AML-193 (cell line): ENCODE measurements around the gene UQCRH.
A peak's percentile ranks its signal among the peaks of the same experiment; 100 is the strongest.
"Not testable (repeated sequence)": the region's sequence is repeated elsewhere in the genome, so short reads cannot be mapped to it uniquely, and the experiment has no call there.

Experiments used
- DNase-seq, 2 experiments: peaks; one replicate each; lab custom pipeline; 2025; lab: John Stamatoyannopoulos, UW

The UQCRH gene

DNA sequence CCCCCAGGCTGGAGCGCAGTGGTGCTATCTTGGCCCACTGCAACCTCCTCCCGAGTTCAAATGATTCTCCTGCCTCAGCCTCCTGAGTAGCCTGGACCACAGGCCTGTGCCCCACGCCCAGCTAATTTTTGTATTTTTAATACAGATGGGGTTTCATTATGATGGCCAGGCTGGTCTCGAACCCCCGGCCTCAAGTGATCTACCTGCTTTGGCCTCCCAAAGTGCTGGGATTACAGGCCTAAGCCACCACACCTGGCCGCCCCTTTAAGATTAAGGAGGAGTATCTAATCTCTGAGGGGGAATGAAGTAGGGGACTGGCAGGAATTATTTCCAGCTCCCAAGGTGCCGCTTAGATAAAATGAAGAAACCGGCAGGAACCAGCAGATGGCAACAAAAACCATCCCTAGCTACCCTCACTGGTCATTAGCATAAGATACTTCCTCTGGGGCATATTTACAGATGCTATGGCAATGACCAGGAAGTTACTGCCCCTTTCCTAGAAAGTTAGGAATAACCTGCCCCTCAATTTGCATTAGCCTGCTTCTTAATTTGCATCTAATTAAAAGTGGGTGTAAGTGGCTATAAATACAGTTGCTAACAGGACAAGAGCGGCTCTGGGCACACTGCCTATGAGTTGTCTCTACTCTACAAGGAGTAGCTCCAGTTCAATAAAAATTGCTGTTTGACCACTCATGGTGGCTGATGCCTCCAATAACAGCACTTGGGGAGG is 30.0 kb downstream of the UQCRH start:
- DNase-seq = peak; percentile 74 to 78

DNA sequence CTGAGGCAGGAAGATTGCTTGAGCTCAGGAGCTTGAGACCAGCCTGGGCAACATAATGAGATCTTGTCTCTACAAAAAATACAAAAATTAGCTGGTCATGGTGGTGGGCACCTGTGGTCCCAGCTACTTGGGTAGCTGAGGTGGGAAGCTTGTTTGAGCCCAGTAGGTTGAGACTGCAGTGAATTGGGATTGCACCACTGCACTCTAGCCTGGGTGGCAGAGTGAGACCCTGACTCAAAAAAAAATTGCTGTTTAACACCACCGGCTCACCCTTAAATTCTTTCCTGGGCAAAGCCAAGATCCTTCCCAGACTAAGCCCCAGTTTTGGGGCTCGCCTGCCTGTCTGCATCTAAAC is 30.5 kb downstream of the UQCRH start:
- DNase-seq = no peak

DNA sequence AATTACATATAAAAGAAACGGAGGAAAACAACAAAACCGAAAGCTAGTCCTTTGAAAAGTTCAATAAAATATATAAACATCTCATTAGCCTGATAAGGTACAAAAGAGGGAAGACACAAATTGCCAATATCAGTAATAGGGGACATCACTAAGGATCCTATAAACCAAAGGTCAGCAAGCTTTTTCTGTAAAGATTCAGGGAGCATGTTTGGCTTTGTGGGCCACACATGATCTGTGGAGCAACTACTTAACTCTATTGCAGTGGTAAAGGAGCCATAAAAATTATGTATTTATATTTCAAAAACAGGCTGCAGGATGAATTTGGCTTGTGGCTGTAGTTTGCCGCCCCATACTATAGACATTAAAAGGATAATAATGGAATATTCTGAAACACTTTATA is 31.6 kb downstream of the UQCRH start:
- DNase-seq = no peak

DNA sequence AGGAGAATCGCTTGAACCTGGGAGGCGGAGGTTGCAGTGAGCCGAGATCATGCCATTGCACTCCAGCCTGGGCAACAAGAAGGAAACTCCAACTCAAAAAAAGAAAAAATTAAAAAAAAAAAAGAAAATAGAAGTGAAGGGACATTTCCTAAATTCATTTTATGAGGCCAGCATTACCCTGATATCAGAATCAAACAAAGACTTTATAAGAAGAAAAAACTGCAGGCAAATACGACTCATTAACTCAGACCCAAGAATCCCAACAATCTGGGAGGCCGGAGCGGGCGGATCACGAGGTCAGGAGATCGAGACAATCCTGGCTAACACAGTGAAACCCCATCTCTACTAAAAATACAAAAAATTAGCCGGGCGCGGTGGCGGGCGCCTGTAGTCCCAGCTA is 33.9 kb downstream of the UQCRH start:
- not testable (repeated sequence) for DNase-seq

DNA sequence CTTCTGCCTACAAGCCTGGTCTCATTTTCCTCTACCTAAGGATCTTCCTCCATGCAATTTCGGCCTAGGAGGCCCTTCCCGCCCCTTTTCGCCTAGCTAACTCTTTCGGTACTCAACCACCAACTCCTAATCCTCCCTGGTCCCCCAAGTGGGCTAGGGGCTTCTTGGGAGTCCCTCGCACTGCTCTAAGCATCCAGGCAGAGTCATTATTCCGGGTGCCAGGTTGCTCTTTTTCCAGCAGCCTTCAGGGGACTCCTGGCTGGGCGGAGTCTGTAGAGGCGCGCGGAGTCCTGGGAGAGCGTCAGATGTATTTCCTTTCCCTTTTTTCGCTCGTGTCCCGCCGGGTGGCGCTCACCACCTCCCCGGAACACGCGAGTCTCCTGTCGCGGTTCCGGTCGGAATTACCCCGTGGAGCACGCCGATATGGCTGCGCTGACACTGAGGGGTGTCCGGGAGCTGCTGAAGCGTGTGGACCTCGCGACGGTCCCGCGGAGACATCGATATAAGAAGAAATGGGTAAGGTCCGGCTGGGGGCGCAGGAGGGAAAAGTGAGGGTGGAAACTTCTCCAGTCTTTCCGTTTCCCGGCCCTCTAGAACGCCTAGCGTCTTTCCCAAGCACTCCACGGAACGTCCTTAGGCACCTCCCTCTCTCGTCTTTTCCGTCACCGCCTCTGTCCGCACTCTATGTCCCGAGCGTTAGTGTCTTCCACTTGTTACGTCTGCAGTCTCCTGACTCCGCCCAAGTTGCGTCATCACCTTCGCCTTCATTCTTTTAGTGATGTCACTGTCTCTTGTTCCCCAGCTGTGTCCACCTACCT is 37.1 kb downstream of the UQCRH start, which contains the start of gene NSUN4:
NSUN4 (plus strand) TSS at position 404 of the 818 bp plus-strand sequence; CDS start at position 424, 20 bp downstream.
- DNase-seq = peak; percentile 85 to 89

DNA sequence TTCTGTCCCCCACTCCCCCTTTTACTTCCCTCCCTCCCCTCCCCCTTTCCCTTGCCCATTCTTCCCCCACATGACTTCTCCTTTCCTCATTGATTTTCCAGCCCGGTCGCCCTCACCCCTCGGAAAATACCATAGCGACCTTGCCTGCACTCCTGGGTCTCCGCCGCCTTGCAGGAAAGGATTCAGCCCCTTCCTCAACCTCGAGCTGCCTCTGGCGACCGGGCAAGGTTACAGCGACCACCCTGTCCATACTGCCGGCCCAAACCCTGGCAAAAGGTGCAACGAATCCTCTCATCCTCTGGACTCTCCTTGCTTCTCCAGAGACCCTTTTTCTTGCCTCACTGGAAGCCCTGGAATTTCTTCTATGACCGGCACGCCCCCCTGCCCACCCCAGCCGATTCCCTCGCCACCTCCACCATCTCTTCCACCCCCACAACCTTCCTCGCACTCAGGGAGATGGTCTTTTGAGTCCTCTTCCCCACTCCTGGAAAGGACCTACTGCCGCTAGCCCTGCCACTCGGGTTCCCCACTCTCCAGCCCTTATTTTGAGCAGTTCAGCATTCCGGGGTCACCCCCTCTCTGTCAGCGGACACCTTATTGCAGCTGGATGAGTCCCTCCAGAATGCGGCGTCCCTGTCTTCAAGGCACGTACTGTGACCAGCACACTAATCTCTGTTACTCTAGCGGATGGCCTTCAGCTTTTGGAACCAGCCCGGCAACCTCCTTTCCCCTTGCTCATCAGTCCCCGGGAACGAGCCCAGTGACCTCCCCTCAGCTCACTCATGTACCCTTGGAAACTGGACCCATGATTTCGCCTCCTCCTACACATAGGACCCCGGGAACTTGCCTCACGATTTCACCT is 38.0 kb downstream of the UQCRH start:
- no peak for DNase-seq

DNA sequence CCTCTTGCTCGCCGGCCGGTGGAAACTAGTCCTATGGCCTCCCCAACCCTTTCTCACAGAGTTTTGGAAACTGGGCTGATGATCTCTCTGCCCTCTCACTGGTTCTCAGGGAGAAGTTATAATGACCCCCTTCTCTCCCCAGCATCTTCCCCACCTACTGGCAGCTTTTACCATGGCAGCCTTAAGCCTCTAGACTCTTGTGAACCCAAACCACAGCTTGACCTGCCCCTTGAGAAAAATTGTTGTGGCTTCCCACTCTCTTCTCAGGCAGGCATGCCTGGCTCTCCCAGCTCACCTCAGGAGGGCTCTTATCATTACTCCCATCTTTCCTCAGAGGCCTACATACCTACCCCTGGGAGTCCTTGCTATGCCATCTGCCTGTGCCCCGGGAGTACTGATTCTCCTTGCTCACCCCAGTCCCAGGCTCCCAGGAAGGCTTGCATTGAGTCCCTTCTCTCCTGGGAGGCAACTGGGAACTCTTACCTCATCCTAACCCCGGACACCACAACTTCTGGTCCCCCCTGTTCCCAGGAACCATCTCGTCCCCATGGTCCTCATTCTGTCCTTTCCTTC is 38.7 kb downstream of the UQCRH start:
- peak in 1 of 2 experiments; percentile 4 for DNase-seq

DNA sequence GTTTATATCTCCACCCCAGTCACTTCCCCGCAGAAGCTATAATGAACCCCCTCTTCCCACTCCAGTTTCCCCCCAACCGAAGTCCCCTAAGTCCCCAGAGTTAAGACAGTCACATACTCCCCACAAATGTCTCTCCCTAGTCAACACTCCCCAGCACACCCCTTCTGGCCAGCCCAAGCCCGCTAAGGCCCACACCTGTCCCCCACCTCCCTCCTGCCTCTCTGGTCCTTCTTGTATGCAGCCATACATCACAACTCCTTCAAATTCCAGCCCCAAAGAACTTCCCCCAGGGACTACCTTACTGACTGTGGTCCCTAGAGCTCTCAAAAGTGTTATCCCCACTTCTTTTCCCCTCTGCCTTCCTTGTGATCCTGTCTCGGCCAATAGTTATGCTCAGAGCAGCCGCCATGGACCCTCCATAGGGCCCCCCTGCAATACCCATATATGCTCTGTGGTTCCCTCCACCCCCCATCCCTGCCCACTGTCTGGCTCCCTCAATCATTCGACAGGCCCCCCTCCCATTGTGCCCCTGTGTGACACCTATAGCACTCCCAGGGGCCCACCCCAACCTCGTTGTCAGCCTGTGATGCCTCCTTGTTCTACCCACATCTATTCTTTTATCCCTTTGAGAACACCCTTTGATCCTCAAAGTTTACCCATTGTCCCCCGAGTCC is 39.3 kb downstream of the UQCRH start:
- no peak for DNase-seq

DNA sequence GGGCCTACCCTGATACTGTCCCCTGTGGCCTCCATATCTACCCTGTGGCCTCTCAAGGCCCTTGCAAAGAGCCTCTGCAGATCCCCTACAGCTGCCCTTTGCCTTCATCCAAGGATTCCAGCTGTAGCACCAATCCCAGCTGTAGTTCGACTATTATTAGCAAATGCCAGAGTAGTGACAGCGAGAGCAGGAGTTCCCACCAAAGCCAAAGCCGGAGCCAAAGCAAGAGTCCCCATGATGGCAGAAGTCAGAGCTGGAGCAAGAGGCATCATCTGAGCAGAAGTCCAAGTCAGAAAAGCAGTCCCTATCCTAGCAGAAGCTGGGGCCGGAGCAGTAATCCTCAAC is 39.8 kb downstream of the UQCRH start:
- no peak for DNase-seq

DNA sequence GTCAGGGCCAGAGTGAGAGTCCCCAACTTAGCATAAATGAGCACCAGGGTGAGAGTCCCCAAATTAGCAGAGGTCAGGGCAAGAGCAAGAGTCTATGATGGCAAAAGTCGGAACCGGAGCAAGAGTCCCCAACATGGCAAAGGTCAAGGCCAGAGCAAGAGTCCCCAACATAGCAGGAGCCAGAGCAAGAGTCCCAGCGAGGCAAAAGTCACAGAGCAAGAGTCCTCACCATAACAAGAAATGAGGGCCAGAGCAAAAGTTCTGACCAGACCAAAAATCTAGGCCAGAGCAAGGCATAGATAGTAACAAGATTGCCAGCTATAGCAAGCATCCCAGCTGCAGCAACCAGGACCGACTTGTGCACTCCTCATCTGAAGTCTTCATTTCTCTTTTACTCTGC is 40.2 kb downstream of the UQCRH start:
- no peak for DNase-seq

DNA sequence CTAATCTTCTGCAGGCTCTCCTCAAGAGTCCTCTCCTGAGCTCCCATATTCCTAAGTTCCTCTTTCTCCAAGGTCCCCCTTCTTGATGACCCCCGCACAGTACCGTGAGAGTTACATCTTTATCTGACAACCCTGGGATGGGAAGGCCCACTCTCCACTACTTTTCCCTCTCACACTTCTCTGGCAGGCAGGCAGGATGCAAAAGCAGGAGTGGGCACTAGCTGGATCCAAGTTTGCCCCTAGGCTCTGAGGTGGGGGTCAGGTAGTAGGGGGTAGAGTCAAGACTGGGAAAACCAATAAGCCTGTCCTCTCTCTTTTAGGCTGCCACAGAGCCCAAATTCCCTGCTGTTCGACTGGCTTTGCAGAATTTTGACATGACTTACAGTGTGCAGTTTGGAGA is 41.0 kb downstream of the UQCRH start:
- DNase-seq = no peak

DNA sequence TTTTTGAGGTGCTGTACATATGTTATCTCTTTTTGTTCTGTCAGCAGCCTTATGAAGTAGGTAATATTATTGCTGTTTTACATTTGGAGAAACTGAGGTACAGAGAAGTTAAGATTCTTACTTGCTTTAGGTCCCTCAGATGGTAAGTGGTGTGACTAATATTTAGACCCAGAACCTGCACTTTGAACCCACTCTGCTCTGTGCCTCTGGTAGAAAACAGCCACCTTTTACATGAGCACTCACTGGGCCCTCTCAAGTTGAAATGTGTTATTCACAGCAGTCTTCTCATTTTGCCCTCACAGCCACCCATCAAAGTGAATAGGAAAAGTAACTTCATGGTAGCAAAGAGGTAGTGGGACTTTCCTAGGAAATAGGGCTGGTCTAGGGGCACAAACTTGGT is 41.8 kb downstream of the UQCRH start:
- DNase-seq = no peak

DNA sequence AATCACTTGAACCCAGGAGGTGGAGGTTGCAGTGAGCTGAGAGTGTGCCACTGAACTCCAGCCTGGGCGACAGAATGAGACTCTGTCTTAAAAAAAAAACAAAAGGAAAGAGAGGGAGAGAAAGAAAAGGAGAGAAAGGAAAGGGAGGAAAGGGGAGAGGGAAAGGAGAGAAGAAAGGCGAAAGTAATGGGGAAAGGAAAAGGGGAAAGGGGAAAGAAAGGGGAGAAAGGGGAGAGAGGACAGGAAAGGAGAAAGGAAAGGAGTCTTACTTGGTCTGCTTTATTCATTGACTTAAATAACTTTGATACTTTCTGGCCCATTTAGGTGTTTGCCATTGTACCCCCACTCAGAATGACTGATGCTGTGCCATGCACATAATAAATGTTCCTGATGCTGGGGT is 48.9 kb downstream of the UQCRH start:
- DNase-seq = no peak

DNA sequence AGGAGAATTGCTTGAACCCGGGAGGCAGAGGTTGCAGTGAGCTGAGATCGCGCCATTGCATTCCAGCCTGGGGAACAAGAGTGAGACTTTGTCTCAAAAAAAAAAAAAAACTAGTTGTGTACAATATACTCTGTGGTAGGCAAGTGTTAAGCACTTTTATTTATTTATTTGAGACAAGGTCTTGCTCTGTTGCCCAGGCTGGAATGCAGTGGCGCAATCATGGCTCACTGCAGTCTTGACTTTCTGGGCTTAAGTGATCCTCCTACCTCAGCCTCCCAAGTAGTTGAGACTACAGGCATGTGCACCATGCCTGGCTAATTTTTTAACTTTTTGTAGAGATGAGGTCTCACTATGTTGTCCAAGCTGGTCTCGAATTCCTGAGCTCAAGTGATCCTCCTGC is 52.4 kb downstream of the UQCRH start:
- DNase-seq = not testable (repeated sequence)

DNA sequence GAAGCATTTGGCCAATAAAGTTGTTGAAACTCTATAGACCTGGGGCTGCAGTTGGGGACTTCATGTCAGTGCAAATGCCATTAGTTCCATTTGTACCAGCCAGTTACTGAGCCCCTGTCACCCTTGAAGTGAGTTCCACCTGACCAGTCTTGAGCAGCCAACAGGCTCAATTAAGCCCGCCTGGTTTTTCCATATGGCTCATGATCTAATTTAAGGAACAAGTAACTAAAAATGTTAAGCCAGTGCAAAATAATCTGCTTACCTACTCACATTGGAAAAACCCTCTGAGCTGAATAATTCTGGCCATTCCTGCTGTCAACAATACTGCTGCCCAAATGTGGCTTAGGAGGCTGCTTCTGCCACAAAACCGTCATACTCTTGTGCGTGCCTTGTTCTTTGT is 58.7 kb downstream of the UQCRH start:
- DNase-seq = no peak

DNA sequence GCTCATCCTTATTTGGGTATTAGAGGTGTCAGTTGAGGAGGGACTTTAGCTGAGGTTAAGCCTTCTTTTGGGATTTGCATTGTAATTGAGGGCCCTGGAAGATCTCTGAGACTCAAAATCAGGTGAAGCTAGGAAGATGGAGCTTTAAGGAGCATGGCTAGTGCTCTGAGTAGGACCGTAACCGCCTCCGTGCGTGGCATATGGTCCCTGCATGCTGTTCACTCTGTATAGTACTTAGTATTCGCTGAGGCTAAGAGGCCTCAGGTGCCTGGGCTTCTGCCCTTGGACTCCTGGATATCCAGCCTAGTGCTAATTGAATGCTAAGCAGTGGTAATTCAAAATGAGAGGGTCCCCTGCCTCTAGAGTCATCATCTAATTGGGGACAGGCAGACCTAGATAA is 59.6 kb downstream of the UQCRH start:
- no peak for DNase-seq

DNA sequence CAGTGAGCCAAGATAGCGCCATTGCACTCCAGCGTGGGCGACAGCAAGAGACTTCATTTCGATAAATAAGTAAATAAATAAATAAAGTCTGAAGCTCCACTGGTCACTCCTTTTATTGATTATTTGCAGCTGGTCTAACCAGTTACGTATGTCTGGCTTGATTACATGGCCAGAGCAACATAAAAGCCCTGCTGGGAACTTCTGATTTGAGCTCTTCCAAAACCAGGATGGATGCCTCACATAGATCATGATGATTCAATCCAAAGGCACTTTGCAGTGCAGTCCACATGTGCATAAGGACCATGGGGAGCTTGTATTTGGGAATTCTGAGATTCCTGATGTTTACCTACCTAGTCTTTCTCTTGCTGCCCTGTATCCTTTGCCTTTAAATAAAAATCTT is 61.1 kb downstream of the UQCRH start:
- no peak for DNase-seq

DNA sequence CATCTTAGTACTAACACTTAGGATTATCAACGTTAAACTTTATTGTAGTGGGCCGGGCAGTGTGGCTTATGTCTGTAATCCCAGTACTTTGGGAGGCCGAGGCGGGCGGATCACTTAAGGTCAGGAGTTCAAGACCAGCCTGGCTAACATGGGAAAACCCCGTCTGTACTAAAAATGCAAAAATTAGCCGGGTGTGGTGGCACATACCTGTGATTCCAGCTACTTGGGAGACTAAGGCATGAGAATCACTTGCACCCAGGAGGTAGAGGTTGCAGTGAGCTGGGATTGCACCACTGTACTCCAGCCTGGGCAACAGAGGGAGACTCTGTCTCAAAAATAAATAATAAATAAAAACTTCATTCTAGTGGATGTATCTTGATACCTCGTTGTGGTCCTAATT is 62.3 kb downstream of the UQCRH start:
- not testable (repeated sequence) for DNase-seq
